MV-4-11 (cell line): ENCODE data around the gene CCDC51.
"Not testable (repeated sequence)": the region's sequence is repeated elsewhere in the genome, so short reads cannot be mapped to it uniquely, and the experiment has no call there.

Experiments
- DNase-seq: peaks from one replicate; lab custom pipeline; 2025; lab: John Stamatoyannopoulos, UW

CCDC51 gene

GRCh38 chr3:48405971-48406370, 33.9 kb downstream of the CCDC51 start:
- DNase-seq = no peak

GRCh38 chr3:48405343-48405881, 34.5 kb downstream of the CCDC51 start:
- DNase-seq = no peak

- no peak for DNase-seq
These were observed 35.2 kb downstream of the CCDC51 start for GRCh38 chr3:48404440-48405342.

GRCh38 chr3:48403533-48404439, 36.1 kb downstream of the CCDC51 start:
- no peak for DNase-seq

- DNase-seq = no peak
These were observed 37.0 kb downstream of the CCDC51 start for GRCh38 chr3:48402907-48403306.

- peak; percentile 20 for DNase-seq
These were observed 37.6 kb downstream of the CCDC51 start for GRCh38 chr3:48402281-48402732.

- not testable (repeated sequence) for DNase-seq
These were observed 38.5 kb downstream of the CCDC51 start for GRCh38 chr3:48401434-48401901.

- peak; percentile 32 for DNase-seq
These were observed 39.0 kb downstream of the CCDC51 start for GRCh38 chr3:48400824-48401433.

- no peak for DNase-seq
These were observed 40.3 kb downstream of the CCDC51 start for GRCh38 chr3:48399387-48400172.

GRCh38 chr3:48398701-48399386, 41.1 kb downstream of the CCDC51 start:
- no peak for DNase-seq

- no peak for DNase-seq
These were observed 41.9 kb downstream of the CCDC51 start for GRCh38 chr3:48397767-48398681.

GRCh38 chr3:48395714-48396113, 44.2 kb downstream of the CCDC51 start:
- no peak for DNase-seq

- DNase-seq = peak; percentile 12
These were observed 45.5 kb downstream of the CCDC51 start for GRCh38 chr3:48394391-48394790.

- DNase-seq = no peak
These were observed 51.0 kb downstream of the CCDC51 start for GRCh38 chr3:48388966-48389365.

- no peak for DNase-seq
These were observed 52.3 kb downstream of the CCDC51 start for GRCh38 chr3:48387634-48388033.
